Suppressor macrophage treated with lipopolysaccharide for 4 hours (primary cell): ENCODE results near the gene ZNF774.
A peak's percentile ranks its signal among the peaks of the same experiment; 100 is the strongest.
"Not testable (repeated sequence)": the region's sequence is repeated elsewhere in the genome, so short reads cannot be mapped to it uniquely, and the experiment has no call there.

Experiments
- DNase-seq: peaks from one replicate; pipeline ENCODE4 v3.0.0-alpha.2; 2020

ZNF774 gene

DNA sequence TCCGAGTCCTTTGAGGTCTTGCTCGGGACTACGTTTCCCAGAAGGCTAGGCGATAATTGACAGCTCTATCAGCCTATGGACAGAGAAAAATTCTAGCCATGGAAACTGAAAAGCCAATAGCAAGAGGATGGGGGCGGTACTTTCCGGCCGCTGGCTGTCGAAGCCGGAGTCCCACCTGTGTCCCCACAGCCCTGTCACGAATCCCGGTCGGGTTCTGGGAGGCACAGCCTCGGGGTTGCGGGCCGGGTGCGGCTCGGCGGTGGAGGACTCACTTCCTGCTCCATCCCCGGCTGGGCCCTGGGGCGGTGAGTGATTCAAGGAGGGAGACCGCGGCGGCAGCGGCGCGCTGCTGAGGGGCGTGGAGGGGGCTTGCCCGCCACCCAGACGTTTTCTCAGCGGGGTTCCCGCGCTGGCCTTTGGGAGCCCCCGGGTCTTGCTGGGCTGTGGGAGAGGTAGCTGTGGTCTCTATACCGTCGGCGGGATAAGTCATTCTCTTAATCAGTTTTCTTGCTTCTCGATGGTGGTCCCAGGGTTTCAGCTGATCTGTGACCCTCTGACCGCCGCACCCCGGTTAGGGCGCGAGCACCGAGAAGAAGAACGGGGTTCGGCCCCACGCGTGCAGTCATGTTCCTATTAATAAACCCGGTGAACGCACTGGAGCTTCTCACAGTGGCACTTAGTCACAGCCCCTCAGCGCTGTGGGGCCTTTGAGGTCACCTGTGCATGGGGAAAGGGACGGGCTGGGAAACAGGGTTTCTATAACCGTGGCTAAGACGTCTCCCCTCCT lies at the start of gene ZNF774:
Gene ZNF774, plus strand, starts transcription at position 178 of the 787 bp plus-strand sequence. CDS start 2,377 bp downstream, outside the sequence.
- peak; percentile 97 for DNase-seq

DNA sequence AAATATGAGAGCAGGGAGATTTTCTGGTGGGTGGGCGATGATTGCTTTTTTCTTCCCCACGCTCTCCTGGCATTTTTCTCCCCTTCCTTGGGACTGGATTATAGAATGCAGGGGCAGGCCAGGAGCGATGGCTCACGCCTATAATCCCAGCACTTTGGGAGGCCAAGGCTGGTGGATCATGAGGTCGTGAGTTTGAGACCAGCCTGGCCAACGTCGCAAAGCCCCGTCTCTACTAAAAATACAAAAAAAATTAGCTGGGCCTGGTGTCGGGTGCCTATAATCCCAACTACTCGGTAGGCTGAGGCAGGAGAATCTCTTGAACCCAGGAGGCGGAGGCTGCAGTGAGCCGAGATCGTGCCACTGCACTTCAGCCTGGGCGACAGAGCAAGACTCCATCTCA lies 46.7 kb upstream of the ZNF774 start:
- not testable (repeated sequence) for DNase-seq

DNA sequence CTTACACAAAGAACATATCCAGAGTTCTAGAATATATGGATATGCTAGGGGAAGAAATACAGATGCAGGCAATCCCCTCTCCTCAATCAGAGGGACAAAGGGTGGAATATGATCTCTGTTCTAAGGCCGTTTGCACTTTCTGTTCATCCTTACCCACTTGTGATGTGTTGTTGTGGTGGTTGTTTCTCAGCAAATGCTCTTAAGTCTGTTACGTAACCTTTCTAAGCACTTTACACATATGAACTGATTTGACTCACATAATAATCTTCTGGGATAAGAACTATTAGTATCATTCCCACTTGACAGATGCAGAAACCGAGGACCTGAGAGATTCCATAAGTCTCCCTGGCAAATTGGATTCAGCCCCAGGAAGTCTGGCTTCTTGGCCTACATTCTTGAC lies 46.2 kb upstream of the ZNF774 start:
- DNase-seq = peak; percentile 37

DNA sequence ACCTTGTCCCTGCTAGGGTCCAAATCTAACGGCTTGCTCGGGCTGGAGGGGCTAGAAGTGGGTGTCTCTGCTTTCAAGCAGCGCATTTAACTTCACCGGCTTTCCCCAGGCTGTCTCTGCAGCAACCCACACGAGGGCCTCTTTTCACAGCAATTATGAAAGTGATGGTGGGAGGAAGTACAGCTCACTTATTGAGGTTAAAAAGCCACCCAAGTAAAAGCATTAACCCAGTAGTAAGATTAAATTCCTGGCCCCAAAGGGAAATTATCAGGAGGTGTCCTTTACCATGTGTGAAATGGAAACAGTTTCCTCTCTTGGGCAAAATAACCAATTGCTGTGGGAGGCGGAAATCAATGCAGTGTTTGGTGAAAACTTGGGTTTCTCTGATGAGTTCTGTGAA lies 45.5 kb upstream of the ZNF774 start:
- DNase-seq = peak; percentile 65

DNA sequence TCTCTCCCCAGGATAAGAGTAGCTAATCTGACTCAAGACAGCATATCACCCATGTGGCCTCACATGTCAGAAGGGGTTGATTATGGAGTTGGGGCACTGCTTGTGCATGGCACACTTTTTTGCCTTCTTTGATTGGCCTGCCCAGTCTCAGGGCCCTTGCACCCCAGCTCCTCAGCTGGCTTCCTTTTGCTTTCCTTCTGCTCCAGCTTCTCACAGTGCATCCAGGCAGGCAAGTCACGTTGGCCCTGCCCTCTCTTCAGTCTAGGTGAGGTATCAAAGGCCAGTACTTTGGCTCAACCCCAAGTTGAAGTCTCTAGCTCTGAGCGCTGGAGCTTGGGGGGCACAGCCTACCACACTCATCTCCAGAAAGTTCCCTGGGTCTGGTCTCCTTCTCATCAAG lies 44.4 kb upstream of the ZNF774 start:
- no peak for DNase-seq

DNA sequence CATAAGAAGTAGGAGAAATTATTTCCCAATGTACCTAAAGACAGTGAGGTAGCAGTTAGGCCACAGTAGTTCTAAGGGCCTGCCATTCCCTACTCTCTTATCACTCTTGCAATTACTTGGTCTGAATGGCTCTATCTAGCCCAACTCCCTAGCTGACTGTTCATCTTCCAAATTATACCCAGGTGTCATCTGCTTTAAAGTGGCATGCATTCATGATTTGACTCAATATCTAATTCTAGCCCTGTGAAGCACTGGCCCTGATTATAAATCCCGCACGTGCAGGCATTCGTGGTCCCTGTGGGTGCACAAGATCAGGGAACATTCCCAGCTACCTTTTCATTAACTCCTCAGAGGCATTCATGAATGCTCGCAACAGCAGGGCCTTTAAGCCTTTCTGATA lies 43.1 kb upstream of the ZNF774 start:
- no peak for DNase-seq

DNA sequence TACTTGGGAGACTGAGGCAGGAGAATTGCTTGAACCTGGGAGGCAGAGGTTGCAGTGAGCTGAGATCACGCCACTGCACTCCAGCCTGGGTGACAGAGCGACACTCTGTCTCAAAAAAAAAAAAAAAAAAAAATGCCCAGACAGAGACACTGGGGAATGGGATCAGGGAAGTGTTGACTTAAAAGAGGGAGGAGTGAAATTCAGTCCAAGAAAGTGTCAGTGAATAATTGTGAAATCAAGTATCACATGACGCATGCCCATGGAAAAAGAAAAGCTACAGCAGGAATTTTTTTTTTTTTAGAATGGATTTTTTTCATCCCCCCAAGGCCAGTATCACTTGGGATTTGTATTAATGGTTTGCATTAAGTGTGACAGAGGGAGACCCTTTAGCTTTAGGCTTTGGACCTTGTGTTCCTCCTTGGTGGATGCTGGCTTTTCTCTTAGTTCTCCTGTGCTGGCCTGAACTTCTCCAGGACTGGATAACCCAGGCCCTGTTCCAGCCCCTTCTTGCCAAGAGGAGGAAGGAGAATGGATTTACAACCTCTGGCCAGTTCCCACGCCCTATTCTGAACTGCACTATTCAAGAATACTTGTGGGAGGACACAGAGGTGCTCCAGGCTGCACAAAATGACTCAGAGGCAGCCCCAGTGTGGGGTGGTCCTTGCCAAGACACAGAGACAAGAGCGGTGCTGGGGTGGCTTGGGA lies 36.7 kb upstream of the ZNF774 start:
- peak; percentile 29 for DNase-seq

DNA sequence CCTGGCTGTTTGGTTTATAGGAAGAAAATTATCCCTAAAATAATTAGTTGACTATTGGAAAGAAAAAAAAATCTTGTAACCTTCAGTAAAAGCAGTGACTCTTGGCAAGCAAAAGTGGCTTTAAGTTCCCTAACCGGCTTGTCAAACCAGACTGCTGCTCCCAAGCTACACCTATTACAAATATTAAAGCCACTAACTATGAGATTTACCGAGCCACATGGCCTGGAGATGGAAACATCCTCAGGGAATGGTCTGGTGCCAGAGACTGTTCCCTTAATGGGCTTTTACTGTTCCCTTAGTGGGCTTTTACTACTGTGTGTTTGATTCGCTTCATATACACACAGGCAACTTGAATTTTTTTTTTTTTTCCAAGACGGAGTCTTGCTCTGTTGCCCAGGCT lies 35.9 kb upstream of the ZNF774 start:
- no peak for DNase-seq

DNA sequence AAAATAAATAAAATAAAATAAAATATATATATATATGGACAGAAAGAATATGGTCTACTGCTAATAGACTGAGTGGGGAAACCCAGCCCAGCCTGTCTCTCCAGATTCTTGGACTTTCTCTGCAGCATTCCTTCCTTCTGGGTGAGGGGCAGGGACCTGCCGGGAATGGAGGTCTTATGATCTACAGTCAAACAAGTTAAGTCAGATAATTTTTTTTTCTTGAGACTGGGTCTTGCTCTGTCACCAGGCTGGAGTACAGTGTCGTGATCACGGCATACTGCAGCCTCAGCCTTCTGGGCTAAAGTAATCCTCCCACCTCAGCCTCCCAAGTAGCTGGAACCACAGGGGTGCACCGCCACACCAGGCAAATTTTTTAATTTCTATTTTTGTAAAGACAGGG lies 33.5 kb upstream of the ZNF774 start:
- DNase-seq = no peak

DNA sequence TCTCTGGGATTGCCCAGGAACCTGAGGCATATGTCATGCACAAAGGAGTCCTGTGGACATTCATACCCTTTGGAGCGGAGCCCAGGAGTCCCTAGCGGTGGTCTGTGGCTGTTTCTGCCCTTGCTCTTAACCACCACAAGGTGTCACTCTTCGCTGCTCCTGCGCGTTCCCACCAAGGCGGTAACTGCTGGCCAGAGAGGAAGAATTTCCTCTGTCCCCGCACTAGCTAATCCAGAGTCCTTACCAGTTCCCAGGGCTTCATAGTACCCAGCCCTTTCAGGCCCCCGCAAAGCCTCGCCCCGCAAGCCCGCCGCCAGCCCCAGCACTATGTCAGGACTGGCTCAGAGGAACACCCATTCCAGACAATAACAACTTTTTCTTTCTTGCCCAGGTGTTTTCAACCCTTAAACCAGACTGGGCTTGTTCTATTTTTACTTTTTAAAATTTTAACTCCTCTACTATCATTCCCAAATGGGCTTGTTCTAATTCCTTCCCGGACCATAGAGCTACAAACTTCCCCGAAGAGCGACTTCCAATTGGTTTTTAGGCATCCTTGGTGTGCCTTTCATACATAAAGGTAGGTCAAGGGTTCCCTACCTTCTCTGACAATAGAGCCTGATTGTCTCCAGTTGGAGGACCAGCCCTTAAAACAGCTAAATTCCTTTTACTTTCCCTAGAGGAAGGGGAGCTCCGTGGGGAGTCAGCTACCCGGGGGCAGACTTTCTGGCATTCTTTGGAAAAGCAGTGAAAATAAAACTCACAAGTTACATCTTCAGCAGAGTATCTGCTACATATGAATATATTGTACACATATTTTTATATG lies 31.8 kb upstream of the ZNF774 start:
- DNase-seq = peak; percentile 89

DNA sequence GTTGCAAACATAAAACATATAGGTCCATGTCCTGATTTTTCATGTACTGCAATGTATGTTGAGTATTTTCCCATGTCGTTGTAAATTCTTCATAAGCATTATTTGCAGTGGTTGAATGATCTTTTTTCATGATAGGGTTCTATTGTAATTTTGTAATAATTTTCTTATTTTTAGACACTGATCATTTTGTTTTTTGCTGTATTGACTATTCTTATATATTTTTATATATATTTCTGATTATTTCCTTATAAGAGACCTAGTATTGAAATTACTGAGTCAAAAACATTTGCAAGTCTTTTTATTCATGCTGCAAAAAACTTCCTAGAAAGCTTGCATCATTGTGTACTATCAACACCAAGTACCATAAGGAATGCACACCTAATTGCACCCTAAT lies 31.2 kb upstream of the ZNF774 start:
- no peak for DNase-seq

DNA sequence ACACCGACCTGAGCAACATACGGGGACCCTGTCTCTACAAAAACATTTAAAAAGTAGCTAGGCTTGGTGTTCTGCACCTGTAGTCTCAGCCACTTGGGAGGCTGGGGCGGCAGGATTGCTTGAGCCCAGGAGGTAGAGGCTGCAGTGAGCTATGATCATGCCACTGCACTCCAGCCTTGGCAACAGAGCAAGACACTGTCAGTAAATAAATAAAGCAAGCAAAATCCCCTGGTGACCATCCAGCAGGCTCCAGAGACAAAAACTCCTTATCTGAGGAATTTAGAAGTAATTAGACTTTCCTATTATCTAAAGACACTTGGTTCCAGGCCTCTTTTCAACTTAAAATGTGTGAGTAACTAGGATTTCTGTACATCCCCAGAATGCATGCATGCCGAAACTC lies 29.5 kb upstream of the ZNF774 start:
- no peak for DNase-seq

DNA sequence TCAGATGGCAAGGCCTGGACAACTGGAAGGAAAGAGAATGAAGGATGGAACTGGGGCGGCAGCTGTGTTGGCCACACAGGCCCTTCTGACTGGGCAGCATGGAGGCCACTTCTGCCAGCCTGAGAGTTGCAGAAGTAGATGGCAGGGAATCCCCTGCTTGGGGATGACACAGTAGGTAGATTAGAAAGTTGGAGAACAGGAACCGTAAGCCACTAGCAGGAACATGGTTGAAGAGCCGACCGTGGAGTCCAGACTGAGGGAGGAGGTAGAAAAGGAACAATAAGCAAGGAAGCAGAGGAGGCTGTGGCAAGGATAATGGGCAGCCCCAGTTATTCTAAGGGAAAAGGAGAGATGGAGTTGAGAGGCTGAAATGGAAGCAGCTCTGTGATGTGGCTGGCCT lies 26.4 kb upstream of the ZNF774 start:
- DNase-seq = peak; percentile 75

DNA sequence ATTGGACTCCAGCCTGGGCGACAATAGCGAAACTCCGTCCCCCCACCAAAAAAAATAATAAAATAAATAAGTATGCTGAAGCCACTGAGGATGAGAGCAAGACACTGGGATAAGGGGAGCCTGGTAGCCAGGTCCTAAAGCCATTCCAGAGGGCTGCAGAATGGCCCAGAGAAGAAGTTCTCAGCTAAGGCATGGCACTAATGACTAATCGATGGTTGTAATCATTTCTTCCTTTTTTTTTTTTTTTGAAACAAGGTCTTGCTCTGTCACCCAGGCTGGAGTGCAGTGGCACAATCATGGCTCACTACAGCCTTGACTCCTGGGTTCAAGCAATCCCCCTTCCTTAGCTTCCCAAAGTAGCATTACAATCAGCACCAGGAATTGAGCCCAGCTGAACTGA lies 25.6 kb upstream of the ZNF774 start:
- DNase-seq = peak; percentile 59

DNA sequence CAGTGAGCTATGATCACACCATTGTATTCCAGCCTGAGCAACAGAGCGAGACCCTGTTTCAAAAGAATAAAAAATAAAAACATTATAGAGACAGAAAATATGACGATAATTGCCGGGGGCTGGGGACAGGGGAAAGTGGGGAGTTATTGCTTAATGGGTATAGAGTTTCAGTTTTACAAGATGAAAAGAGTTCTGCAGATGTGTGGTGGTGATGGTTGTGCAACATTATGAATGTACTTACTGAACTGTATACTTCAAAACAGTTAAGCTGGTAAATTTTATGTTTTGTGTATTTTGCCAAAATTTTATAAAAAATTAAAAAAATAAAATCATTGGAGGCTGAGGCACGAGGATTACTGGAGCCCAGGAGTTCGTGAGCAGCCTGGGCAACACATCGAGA lies 24.8 kb upstream of the ZNF774 start:
- DNase-seq = peak; percentile 73

DNA sequence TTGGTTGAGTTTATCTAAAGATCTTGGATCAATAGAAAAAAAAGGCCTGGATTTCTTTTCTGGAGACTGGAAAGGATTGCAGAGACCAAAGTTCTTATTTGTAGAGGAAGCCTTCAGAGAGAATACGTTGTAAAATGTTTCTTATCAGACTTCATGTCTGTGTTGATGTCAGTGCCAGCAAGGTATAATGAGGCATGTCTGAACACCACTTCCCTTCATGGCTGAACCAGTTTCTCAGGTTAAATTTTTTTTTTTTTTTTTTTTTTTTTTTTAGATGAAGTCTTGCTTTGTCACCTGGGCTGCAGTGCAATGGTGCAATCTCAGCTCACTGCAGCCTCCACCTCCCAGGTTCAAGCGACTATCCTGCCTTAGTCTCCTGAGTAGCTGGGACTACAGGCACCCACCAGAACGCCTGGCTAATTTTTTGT lies 17.8 kb upstream of the ZNF774 start:
- no peak for DNase-seq

DNA sequence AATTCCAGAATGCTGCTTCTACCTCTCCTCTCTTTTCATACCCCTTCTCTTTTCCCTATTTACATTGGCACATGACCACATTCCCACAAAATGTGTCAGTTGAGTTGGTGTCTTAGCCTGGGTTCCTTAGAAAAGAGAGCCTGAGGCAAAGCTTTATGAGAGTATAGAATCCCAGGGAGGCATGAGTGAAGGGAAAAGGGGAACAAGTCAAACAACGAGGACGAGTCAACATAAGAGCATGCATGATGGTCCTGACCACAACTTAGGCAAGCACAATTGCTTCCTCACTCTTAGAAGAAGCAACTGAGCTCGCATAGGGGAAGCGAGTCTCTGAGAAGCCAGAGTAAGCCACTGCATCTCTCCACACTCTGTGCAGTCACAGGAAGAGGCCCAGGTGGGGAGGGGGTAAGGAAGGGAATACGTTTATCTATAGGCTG lies 15.4 kb upstream of the ZNF774 start:
- peak; percentile 93 for DNase-seq

DNA sequence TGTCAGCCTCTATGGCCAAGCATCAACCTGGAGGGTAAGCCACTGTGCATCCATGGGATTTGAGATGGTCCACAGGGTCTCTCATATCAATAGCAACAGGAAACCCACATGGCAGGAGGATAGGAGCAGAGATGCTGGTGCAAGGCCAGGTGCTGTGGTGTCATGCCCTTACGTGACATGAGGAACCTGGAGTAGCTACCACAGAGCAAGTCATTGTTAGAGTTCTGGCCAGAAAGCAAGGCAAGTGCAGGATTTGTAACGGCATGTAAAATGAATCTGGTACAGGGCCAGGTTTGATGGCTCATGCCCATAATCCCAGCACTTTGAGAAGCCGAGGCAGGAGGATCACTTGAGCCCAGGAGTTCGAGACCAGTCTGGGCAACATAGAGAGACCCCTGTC lies 14.8 kb upstream of the ZNF774 start:
- peak; percentile 41 for DNase-seq

DNA sequence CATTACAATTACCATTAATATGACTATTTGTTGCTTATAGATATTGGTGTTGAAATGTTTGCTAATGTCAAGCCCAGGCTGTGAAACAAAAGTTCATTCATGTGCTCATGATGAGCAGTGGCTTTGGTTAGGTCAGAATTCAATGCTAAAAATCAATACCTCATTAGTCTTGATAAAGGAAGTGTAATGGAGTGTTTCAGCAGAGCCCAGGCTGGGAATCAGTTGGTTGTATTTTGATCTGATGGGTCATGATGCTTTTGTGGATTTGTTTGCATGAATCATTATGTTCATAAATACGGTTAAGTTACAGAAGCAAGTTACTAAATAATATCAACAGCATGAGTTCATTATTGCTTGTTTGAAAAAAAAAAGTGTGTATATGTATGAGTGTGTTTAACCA lies 13.6 kb upstream of the ZNF774 start:
- DNase-seq = peak; percentile 47

DNA sequence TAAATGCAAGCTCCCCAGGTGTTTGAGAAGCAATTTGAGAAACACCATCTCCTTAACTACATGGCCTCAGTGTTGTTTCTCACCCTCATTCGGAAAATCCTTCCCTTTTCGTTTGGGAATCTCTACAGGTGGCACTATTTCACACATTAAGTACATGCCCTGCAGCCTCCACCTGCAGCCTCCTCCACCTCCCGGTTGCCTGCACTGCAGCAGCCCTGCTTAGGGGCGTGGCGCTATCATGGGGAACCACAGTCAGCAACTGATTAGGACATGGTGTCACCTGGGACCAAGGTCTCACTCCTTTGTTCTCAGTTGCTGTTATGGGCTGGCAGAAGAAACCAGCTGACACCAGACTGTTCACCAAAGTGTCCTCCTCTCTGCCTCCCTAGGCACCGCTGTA lies 11.7 kb upstream of the ZNF774 start:
- DNase-seq = no peak

DNA sequence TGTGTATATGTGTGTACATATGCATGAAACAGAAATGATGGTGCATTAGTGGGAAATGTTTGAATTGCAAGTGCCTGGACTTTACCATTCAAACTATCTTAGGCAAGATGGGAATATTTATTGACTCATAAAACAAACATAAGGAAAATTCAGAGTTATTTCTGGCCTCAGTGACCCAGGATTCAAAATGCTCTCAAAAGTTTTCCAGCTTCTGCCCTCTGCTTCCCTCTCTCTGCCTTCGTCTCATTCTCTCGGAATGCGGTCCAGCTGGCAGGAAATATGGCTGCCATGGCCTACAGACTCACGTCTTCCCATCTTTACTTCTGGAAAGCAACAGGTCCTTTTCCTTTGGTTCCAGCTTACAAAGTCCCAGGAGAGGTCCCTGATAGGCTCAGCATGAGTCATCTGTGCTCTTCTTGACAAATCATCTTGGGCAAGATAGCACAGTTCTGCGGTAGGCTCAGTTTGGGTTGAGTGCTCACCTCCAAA lies 8.7 kb upstream of the ZNF774 start:
- peak; percentile 64 for DNase-seq

DNA sequence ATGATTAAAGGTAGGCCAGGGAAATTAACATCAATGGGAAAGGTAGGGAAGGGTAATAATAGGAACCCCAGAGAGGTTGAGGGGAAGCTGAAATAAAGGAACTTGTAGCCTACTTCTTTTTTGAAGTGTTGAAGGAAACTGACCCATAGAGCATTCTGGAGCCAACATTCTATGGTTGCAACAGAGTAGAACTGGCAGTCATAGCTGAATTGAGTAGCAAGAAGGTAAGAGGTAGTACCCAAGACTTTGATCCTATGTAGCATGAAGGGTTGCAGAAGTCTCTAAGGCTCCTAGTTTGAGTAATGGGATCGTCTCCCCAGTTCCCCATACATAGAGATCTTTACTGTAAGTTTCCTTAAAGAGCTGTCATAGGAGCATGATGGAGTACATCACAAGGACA lies 7.4 kb upstream of the ZNF774 start:
- DNase-seq = peak; percentile 54

DNA sequence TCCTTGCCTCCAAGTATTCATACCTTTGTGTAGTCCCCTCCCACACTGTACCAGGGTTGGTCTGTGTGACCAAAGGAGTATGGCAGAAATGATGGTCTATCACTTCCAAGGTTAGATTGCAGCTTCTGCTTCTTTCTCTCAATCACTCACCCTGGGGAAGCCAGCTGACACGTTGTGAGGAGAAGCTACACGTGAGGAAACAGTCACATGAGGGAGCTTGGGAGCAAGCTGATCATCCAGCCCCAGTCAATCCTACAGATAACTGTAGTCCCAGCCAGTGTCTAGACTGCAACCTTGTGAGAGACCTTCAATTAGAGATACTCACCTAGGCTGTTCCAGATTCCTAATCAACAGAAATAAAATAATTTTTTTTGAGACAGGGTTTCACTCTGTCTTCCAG lies 6.2 kb upstream of the ZNF774 start:
- DNase-seq = peak; percentile 70
